ENCODE measurements around the gene MCUR1. TPM values are rescaled to one million over a fixed set of nuclear protein-coding genes. Genes with fewer than 3 reads are reported as not detected.

The MCUR1 gene
- polyA plus RNA-seq (2011; rRNA removed) (13.1 and 15.6 TPM in 2 replicates), polyA plus RNA-seq (2017; fragmentation: RNase III; extraction: RNeasy Plus Mini Kit Qiagen cat#74134 plus additional on column Dnase treatment) (11.6 to 14.1 TPM (median 11.6 TPM) in 3 replicates), polyA minus RNA-seq (2011; rRNA and poly(A)+ RNA removed) (5.5 and 5.6 TPM in 2 replicates)
- 5.6 and 7.2 TPM in 2 replicates for polyA plus RNA-seq (2012; cell fraction: cytosol; rRNA removed)
- 3.3 and 4.9 TPM in 2 replicates for polyA plus RNA-seq (2012; cell fraction: nucleus; rRNA removed)

GRCh38 chr6:13814176-13814937 is at the start of gene MCUR1:
MCUR1 (minus strand) TSS chr6:13814557; CDS start chr6:13814429, 128 bp downstream.
- Histone ChIP-seq H3K4me1 (peaks cover 9% of the 10 kb centered on the region; the same call in 1 of the 3 replicates), H3K4me2 (peak within 1 kb of the TSS; percentile 75), H3K27ac (peak within 1 kb of the TSS; percentile 91 to 99), H3K4me3 (peak within 1 kb of the TSS; percentile 73), H3K9me3 (no peaks in the 10 kb centered on the region)
- POLR2A ChIA-PET = interaction anchor here (0.6 to 1.4 kb wide), 7 partner anchors 11 to 199 kb away, joined by 3 to 9 read pairs (median 3); partner anchors contain the start of gene NOL7
- DNase-seq (ENCODE audit: low read depth in 1 of 2, low spot score in 1 of 2) = peak; percentile 60 to 83
- whole genome bisulfite sequencing (ENCODE audit: missing lambda C conversion rate) = 0% methylated on average over 3 of the region's 81 CpGs
- CTCF ChIA-PET = interaction anchor here (0.6 to 0.7 kb wide), 2 partner anchors 19 to 1358 kb away, joined by 3 to 5 read pairs; no protein-coding TSS in a partner anchor
- peak; percentile 93 to 94 for ATAC-seq
- no peak for FAIRE-seq
- TF ChIP-seq NFE2L2 (conservative IDR thresholded peaks at IDR 0.05; ENCODE audit: low read length) = no peak
- TF ChIP-seq CBX8 (IDR thresholded peaks at IDR 0.05) = no peak
- no peak for TF ChIP-seq RCOR1 (IDR thresholded peaks at IDR 0.05; ENCODE audit: low read depth, low read length)
- no peak for TF ChIP-seq SREBF2 (IDR thresholded peaks at IDR 0.05)
- peak; percentile 80 for TF ChIP-seq POLR2A (IDR thresholded peaks at IDR 0.05; ENCODE audit: low read length)
- TF ChIP-seq ZNF302 (CRISPR knock-in tag; IDR thresholded peaks at IDR 0.05) = no peak
- no peak for TF ChIP-seq NR3C1 (IDR thresholded peaks at IDR 0.05)
- no peak for TF ChIP-seq MAFK (IDR thresholded peaks at IDR 0.05; ENCODE audit: partially characterized antibody)
- no peak for TF ChIP-seq RFX5 (IDR thresholded peaks at IDR 0.05)
- TF ChIP-seq RAD21 (conservative IDR thresholded peaks at IDR 0.05 in 1 of 2, IDR thresholded peaks at IDR 0.05 in 1 of 2) = no peak
- TF ChIP-seq EHF (CRISPR knock-in tag; IDR thresholded peaks at IDR 0.05) = no peak
- no peak for TF ChIP-seq PBX3 (IDR thresholded peaks at IDR 0.05)
- TF ChIP-seq NPAS2 (CRISPR knock-in tag; IDR thresholded peaks at IDR 0.05; ENCODE audit: borderline replicate concordance) = 0 out of 2 replicates have a peak, but pooled peaks have one; percentile 42
- TF ChIP-seq, protein P1, sequence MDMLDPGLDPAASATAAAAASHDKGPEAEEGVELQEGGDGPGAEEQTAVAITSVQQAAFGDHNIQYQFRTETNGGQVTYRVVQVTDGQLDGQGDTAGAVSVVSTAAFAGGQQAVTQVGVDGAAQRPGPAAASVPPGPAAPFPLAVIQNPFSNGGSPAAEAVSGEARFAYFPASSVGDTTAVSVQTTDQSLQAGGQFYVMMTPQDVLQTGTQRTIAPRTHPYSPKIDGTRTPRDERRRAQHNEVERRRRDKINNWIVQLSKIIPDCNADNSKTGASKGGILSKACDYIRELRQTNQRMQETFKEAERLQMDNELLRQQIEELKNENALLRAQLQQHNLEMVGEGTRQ (IDR thresholded peaks at IDR 0.05) = peak; percentile 51; the same call in 1 of the 2 replicates
- peak; percentile 30; the same call in 1 of the 2 replicates for TF ChIP-seq MYC (IDR thresholded peaks at IDR 0.05; ENCODE audit: borderline replicate concordance, low read length)
- no peak for TF ChIP-seq HDAC2 (IDR thresholded peaks at IDR 0.05)
- TF ChIP-seq E2F6 (IDR thresholded peaks at IDR 0.05; ENCODE audit: borderline replicate concordance, low read depth) = peak; percentile 43; the same call in 1 of the 2 replicates
- TF ChIP-seq KDM1A (IDR thresholded peaks at IDR 0.05; ENCODE audit: low read depth) = no peak
- TF ChIP-seq EP300 (IDR thresholded peaks at IDR 0.05) = no peak
- peak; percentile 32; the same call in 1 of the 2 replicates for TF ChIP-seq TP53 (CRISPR knock-in tag; IDR thresholded peaks at IDR 0.05)
- TF ChIP-seq SMC3 (IDR thresholded peaks at IDR 0.05) = no peak
- TF ChIP-seq BHLHE40 (IDR thresholded peaks at IDR 0.05; ENCODE audit: low read depth, low read length) = no peak
- TF ChIP-seq CTCF (IDR thresholded peaks at IDR 0.05) = peak; percentile 35
- TF ChIP-seq ZSCAN20 (CRISPR knock-in tag; IDR thresholded peaks at IDR 0.05) = no peak
- no peak for TF ChIP-seq KDM5A (IDR thresholded peaks at IDR 0.05)
- TF ChIP-seq JUN (IDR thresholded peaks at IDR 0.05) = peak; percentile 72 to 94; a peak in 4 of 5 replicates
- TF ChIP-seq ZC3H11A (IDR thresholded peaks at IDR 0.05) = no peak
- no peak for TF ChIP-seq CHD4 (IDR thresholded peaks at IDR 0.05; ENCODE audit: borderline replicate concordance)
- TF ChIP-seq PHF8 (IDR thresholded peaks at IDR 0.05; ENCODE audit: borderline replicate concordance, low read depth) = peak; percentile 58; the same call in 1 of the 2 replicates
- TF ChIP-seq ESRRA (IDR thresholded peaks at IDR 0.05; ENCODE audit: borderline replicate concordance, low read length) = no peak
- no peak for TF ChIP-seq FOSB (CRISPR knock-in tag; IDR thresholded peaks at IDR 0.05)
- no peak for TF ChIP-seq HMGXB4 (CRISPR knock-in tag; IDR thresholded peaks at IDR 0.05; ENCODE audit: borderline replicate concordance)
- TF ChIP-seq, protein P2, sequence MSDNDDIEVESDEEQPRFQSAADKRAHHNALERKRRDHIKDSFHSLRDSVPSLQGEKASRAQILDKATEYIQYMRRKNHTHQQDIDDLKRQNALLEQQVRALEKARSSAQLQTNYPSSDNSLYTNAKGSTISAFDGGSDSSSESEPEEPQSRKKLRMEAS (IDR thresholded peaks at IDR 0.05) = peak; percentile 71; the same call in 1 of the 2 replicates

All from A549 (cell line).